Measurements from ENCODE around the gene SWAP70. TPM values are rescaled to one million over a fixed set of nuclear protein-coding genes. Genes with fewer than 3 reads are reported as not detected.
"Not testable (repeated sequence)": the region's sequence is repeated elsewhere in the genome, so short reads cannot be mapped to it uniquely, and the experiment has no call there.

Gene SWAP70
- total RNA-seq, 1 experiment from 2014 or later: 13.0 TPM

GRCh38 chr11:9617940-9618339, 45.9 kb upstream of the SWAP70 start:
- Mint-ChIP-seq H3K9me3 (ENCODE audit: unreplicated experiment) (no peaks in the 10 kb centered on the region), H3K4me1 (ENCODE audit: insufficient read depth, unreplicated experiment) (peaks cover 26% of the 10 kb centered on the region), H3K27ac (ENCODE audit: low read depth, unreplicated experiment) (no peak overlapping the region), H3K27me3 (ENCODE audit: insufficient read depth, unreplicated experiment) (no peaks in the 10 kb centered on the region), H3K4me3 (ENCODE audit: unreplicated experiment) (no peak overlapping the region), H3K36me3 (ENCODE audit: insufficient read depth, unreplicated experiment) (no peaks in the 10 kb centered on the region)
- no peak for DNase-seq (ENCODE audit: unreplicated experiment)
- CTCF ChIA-PET: interaction anchor here (0.8 to 2.7 kb wide), 7 partner anchors 8 to 355 kb away, joined by 3 to 18 read pairs (median 4); no protein-coding TSS in a partner anchor
- BruUV-seq (replicated peaks): no TSS peak
- no peak for TF ChIP-seq CTCF (IDR thresholded peaks at IDR 0.05; ENCODE audit: unreplicated experiment)
- intact Hi-C loops (cut with micrococcal nuclease): loop anchor here (10.0 kb wide), 1 partner anchor 357 kb away; no protein-coding TSS in a partner anchor
- POLR2A ChIA-PET: interaction anchor here (1.0 to 1.1 kb wide), 2 partner anchors 16 to 140 kb away, joined by 3 read pairs; no protein-coding TSS in a partner anchor

GRCh38 chr11:9619004-9619403, 44.9 kb upstream of the SWAP70 start:
- H3K36me3 Mint-ChIP-seq (ENCODE audit: insufficient read depth, unreplicated experiment): no peaks in the 10 kb centered on the region
- H3K4me3 Mint-ChIP-seq (ENCODE audit: unreplicated experiment): no peak overlapping the region
- no peak for TF ChIP-seq CTCF (IDR thresholded peaks at IDR 0.05; ENCODE audit: unreplicated experiment)
- no peak overlapping the region for H3K27ac Mint-ChIP-seq (ENCODE audit: low read depth, unreplicated experiment)
- ChIA-PET CTCF (interaction anchor here (0.6 to 1.5 kb wide), 3 partner anchors 12 to 233 kb away, joined by 3 to 4 read pairs (median 3); no protein-coding TSS in a partner anchor), POLR2A (no interaction called here)
- H3K27me3 Mint-ChIP-seq (ENCODE audit: insufficient read depth, unreplicated experiment): no peaks in the 10 kb centered on the region
- peaks cover 15% of the 10 kb centered on the region for H3K4me1 Mint-ChIP-seq (ENCODE audit: insufficient read depth, unreplicated experiment)
- no peak for DNase-seq (ENCODE audit: unreplicated experiment)
- intact Hi-C loops (cut with micrococcal nuclease): loop anchor here (10.0 kb wide), 1 partner anchor 356 kb away; no protein-coding TSS in a partner anchor
- BruUV-seq (replicated peaks): no TSS peak
- no peaks in the 10 kb centered on the region for H3K9me3 Mint-ChIP-seq (ENCODE audit: unreplicated experiment)

- POLR2A ChIA-PET: no interaction called here
- no peak for DNase-seq (ENCODE audit: unreplicated experiment)
- H3K4me1 Mint-ChIP-seq (ENCODE audit: insufficient read depth, unreplicated experiment): peaks cover 15% of the 10 kb centered on the region
- H3K9me3 Mint-ChIP-seq (ENCODE audit: unreplicated experiment): no peaks in the 10 kb centered on the region
- H3K4me3 Mint-ChIP-seq (ENCODE audit: unreplicated experiment): no peak overlapping the region
- peaks cover under 1% of the 10 kb centered on the region for H3K36me3 Mint-ChIP-seq (ENCODE audit: insufficient read depth, unreplicated experiment)
- intact Hi-C loops (cut with micrococcal nuclease): loop anchor here (10.0 kb wide), 1 partner anchor 355 kb away; no protein-coding TSS in a partner anchor
- no peak for TF ChIP-seq CTCF (IDR thresholded peaks at IDR 0.05; ENCODE audit: unreplicated experiment)
- BruUV-seq (replicated peaks): no TSS peak
- H3K27ac Mint-ChIP-seq (ENCODE audit: low read depth, unreplicated experiment): no peak overlapping the region
- CTCF ChIA-PET: interaction anchor here (0.8 to 1.2 kb wide), 2 partner anchors 127 to 128 kb away, joined by 3 to 4 read pairs; no protein-coding TSS in a partner anchor
- H3K27me3 Mint-ChIP-seq (ENCODE audit: insufficient read depth, unreplicated experiment): no peaks in the 10 kb centered on the region
Measured at GRCh38 chr11:9619971-9620370, 43.9 kb upstream of the SWAP70 start.

- H3K4me1 Mint-ChIP-seq (ENCODE audit: insufficient read depth, unreplicated experiment): peaks cover 12% of the 10 kb centered on the region
- DNase-seq (ENCODE audit: unreplicated experiment); H3K4me3 Mint-ChIP-seq (ENCODE audit: unreplicated experiment); H3K9me3 Mint-ChIP-seq (ENCODE audit: unreplicated experiment); H3K36me3 Mint-ChIP-seq (ENCODE audit: insufficient read depth, unreplicated experiment); H3K27ac Mint-ChIP-seq (ENCODE audit: low read depth, unreplicated experiment); H3K27me3 Mint-ChIP-seq (ENCODE audit: insufficient read depth, unreplicated experiment); BruUV-seq (replicated peaks); POLR2A ChIA-PET; intact Hi-C loops (cut with micrococcal nuclease): not testable (repeated sequence)
- CTCF ChIA-PET: interaction anchor here (0.6 to 2.0 kb wide), 3 partner anchors 9 to 275 kb away, joined by 3 to 5 read pairs (median 3); no protein-coding TSS in a partner anchor
Measured at GRCh38 chr11:9622353-9622752, 41.5 kb upstream of the SWAP70 start.

GRCh38 chr11:9623053-9623452, 40.8 kb upstream of the SWAP70 start:
- H3K27ac Mint-ChIP-seq (ENCODE audit: low read depth, unreplicated experiment); POLR2A ChIA-PET; DNase-seq (ENCODE audit: unreplicated experiment); H3K9me3 Mint-ChIP-seq (ENCODE audit: unreplicated experiment); H3K36me3 Mint-ChIP-seq (ENCODE audit: insufficient read depth, unreplicated experiment); H3K4me1 Mint-ChIP-seq (ENCODE audit: insufficient read depth, unreplicated experiment); intact Hi-C loops (cut with micrococcal nuclease); BruUV-seq (replicated peaks); H3K27me3 Mint-ChIP-seq (ENCODE audit: insufficient read depth, unreplicated experiment); H3K4me3 Mint-ChIP-seq (ENCODE audit: unreplicated experiment): not testable (repeated sequence)
- CTCF ChIA-PET: interaction anchor here (0.9 to 2.0 kb wide), 2 partner anchors 10 to 125 kb away, joined by 3 to 5 read pairs; no protein-coding TSS in a partner anchor
